GM23338 (cell line): ENCODE results near the gene ABCC1. TPM values are rescaled to one million over a fixed set of nuclear protein-coding genes. Genes with fewer than 3 reads are reported as not detected.

ENCODE experiments used
- ATAC-seq: fragments of 200-7000 bp; cut with Tn5 transposase; 3 replicates; pipeline ENCODE4 v1.9.1; 2020
- DNase-seq: peaks from one replicate; pipeline ENCODE4 v3.0.0-alpha.2; 2015; ENCODE audit warnings: low spot score
- H2AFZ ChIP-seq: fragments of 200-600 bp; sonication (generic); 2 replicates; pipeline ENCODE4 v1.8.0; 2016; ENCODE audit warnings: antibody characterized with exemption, mild to moderate bottlenecking, moderate library complexity
- H3F3A ChIP-seq: fragments of 200-600 bp; sonication (generic); replicated peaks from 2 replicates; pipeline ENCODE4 v1.8.0; 2017; ENCODE audit warnings: antibody characterized with exemption, mixed run types, low read depth
- H3K27ac ChIP-seq: fragments of 200-600 bp; sonication (generic); 2 replicates; pipeline ENCODE4 v1.6.1; 2016; ENCODE audit warnings: low read depth
- H3K27me3 ChIP-seq: fragments of 200-600 bp; sonication (generic); 2 replicates; pipeline ENCODE4 v1.8.0; 2016; ENCODE audit warnings: mild to moderate bottlenecking, mixed run types, moderate library complexity; ENCODE audit not compliant: insufficient read depth
- H3K36me3 ChIP-seq: fragments of 200-600 bp; sonication (generic); 2 replicates; pipeline ENCODE4 v1.8.0; 2016; ENCODE audit warnings: mild to moderate bottlenecking; ENCODE audit not compliant: insufficient read depth
- H3K4me1 ChIP-seq: fragments of 200-600 bp; sonication (generic); 2 replicates; pipeline ENCODE4 v1.8.0; 2016; ENCODE audit warnings: mild to moderate bottlenecking, moderate library complexity; ENCODE audit not compliant: insufficient read depth
- H3K4me2 ChIP-seq: fragments of 200-600 bp; sonication (generic); 2 replicates; pipeline ENCODE4 v1.7.1; 2017; ENCODE audit warnings: mixed run types
- H3K4me3 ChIP-seq: fragments of 200-600 bp; sonication (generic); 2 replicates; pipeline ENCODE4 v1.6.1; 2016; ENCODE audit warnings: mixed run types
- H3K79me2 ChIP-seq: fragments of 200-600 bp; sonication (generic); replicated peaks from 2 replicates; pipeline ENCODE4 v1.8.0; 2017; ENCODE audit warnings: mild to moderate bottlenecking; ENCODE audit not compliant: insufficient read depth
- H3K9me2 ChIP-seq: fragments of 200-600 bp; sonication (generic); 2 replicates; pipeline ENCODE4 v1.8.0; 2017; ENCODE audit not compliant: insufficient read depth
- H4K20me1 ChIP-seq: fragments of 200-600 bp; sonication (generic); replicated peaks from 2 replicates; pipeline ENCODE4 v1.8.0; 2017; ENCODE audit warnings: mild to moderate bottlenecking; ENCODE audit not compliant: insufficient read depth
- H3K27ac Mint-ChIP-seq: 2 replicates; pipeline ENCODE4 v1.8.0; 2020; ENCODE audit warnings: inconsistent platforms, mild to moderate bottlenecking, moderate library complexity, mixed read lengths
- H3K27me3 Mint-ChIP-seq: 3 replicates; pipeline ENCODE4 v1.8.0; 2022; ENCODE audit warnings: low read depth, mild to moderate bottlenecking, moderate library complexity, mixed read lengths, inconsistent platforms; ENCODE audit not compliant: insufficient read depth, poor library complexity
- H3K36me3 Mint-ChIP-seq: 3 replicates; pipeline ENCODE4 v1.8.0; 2021; ENCODE audit warnings: low read depth, mild to moderate bottlenecking, inconsistent platforms, moderate library complexity, mixed read lengths
- H3K4me1 Mint-ChIP-seq: 3 replicates; pipeline ENCODE4 v1.8.0; 2020; ENCODE audit warnings: mild to moderate bottlenecking, inconsistent platforms, mixed read lengths
- H3K4me3 Mint-ChIP-seq: 3 replicates; pipeline ENCODE4 v1.8.0; 2021; ENCODE audit warnings: moderate library complexity, mild to moderate bottlenecking, inconsistent platforms, mixed read lengths
- H3K9me3 Mint-ChIP-seq: 3 replicates; pipeline ENCODE4 v1.8.0; 2020; ENCODE audit warnings: moderate library complexity, mild to moderate bottlenecking, inconsistent platforms, mixed read lengths
- CREB1 ChIP-seq: fragments of 250-450 bp; sonication (Bioruptor Pico); IDR thresholded peaks from 2 replicates; pipeline ENCODE4 v1.5.0; 2020; ENCODE audit warnings: low read depth, mild to moderate bottlenecking, moderate library complexity
- CTCF ChIP-seq, 2 experiments: fragments of 200-600 bp in 1 of 2; sonication (generic) in 1 of 2; conservative IDR thresholded peaks; 2 replicates each; pipeline versions ENCODE4 v1.5.1 to v1.6.1; 2016 to 2017; ENCODE audit warnings: antibody characterized with exemption in 2 of 2, low read depth in 2 of 2, mild to moderate bottlenecking in 2 of 2, moderate library complexity in 1 of 2
- EZH2phosphoT487 ChIP-seq: fragments of 200-600 bp; sonication (generic); IDR thresholded peaks from one replicate; pipeline ENCODE4 v1.8.1; 2018; ENCODE audit warnings: antibody characterized with exemption; ENCODE audit not compliant: unreplicated experiment
- POLR2AphosphoS5 ChIP-seq: IDR thresholded peaks from 2 replicates; pipeline ENCODE4 v1.6.1; 2016; ENCODE audit warnings: antibody characterized with exemption, low read depth
- REST ChIP-seq: IDR thresholded peaks from one replicate; pipeline ENCODE4 v1.6.1; 2018; ENCODE audit warnings: antibody characterized with exemption; ENCODE audit not compliant: unreplicated experiment
- STAT1 ChIP-seq: IDR thresholded peaks from one replicate; pipeline ENCODE4 v1.6.1; 2016; ENCODE audit warnings: antibody characterized with exemption; ENCODE audit not compliant: unreplicated experiment
- ZNF114 ChIP-seq: fragments of 250-450 bp; sonication (Bioruptor Pico); IDR thresholded peaks from 2 replicates; pipeline ENCODE4 v1.5.0; 2020; ENCODE audit warnings: mild to moderate bottlenecking, moderate library complexity
- ZNF331 ChIP-seq: fragments of 250-450 bp; sonication (Bioruptor Pico); IDR thresholded peaks from 2 replicates; pipeline ENCODE4 v1.5.0; 2020; ENCODE audit warnings: low read depth, mild to moderate bottlenecking, moderate library complexity
- polyA plus RNA-seq: library from polyadenylated mRNA; unstranded; fragments of >200 nt; fragmentation: Nextera tagmentation; extraction: Ambion mirVana; gene quantifications from 2 replicates; pipeline ENCODE4 v1.2.1, GENCODE V29; 2016
- total RNA-seq: library from RNA; depleted of rRNA; stranded (reverse); fragments of >200 nt; shearing (Covaris generic); gene quantifications from 2 replicates; pipeline ENCODE4 v1.2.3, GENCODE V29; 2014
- TF ChIP-seq, protein P1 (sequence below): fragments of 250-450 bp; sonication (Bioruptor Pico); IDR thresholded peaks from 2 replicates; pipeline ENCODE4 v1.5.0; 2020; ENCODE audit warnings: mild to moderate bottlenecking, moderate library complexity
- TF ChIP-seq, protein P2 (sequence below): IDR thresholded peaks from 2 replicates; pipeline ENCODE4 v1.6.1; 2016; ENCODE audit warnings: antibody characterized with exemption

ABCC1 gene
- total and polyA plus RNA-seq, 2 experiments from 2014 or later, result 11.0 to 46.6 TPM

GRCh38 chr16:16003719-16004313 lies 54.4 kb downstream of the ABCC1 start (continued):
- TF ChIP-seq CTCF (conservative IDR thresholded peaks at IDR 0.05; ENCODE audit: low read depth in 2 of 2) (no peak), CREB1 (CRISPR knock-in tag) (no peak)

DNA sequence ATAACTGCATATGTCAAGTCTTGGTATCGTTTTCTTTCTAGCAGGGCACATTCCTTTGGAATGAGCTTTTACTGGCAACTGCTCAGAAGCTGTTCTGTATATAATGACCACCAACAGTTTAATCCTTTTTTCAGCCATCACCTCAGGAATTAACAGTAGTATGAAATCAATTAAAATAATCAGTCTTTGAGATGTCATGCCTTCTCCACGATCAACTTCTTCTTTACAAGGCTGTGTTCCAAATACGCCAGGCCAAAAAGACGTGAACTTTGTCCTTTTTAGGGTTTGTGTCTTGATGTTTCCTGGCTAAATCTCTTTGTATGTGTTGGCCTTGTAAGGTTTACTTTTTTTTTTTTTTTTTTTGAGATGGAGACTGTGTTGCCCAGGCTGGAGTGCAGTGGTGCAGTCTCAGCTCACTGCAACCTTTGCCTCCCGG lies 54.9 kb downstream of the ABCC1 start:
- DNase-seq (no peak), ATAC-seq (no peak)
- Histone ChIP-seq H3K27ac (no peak overlapping the region), H3K36me3 (peaks cover 4% of the 10 kb centered on the region; the same call in 1 of the 2 replicates), H4K20me1 (peaks cover 15% of the 10 kb centered on the region), H3K27me3 (no peaks in the 10 kb centered on the region), H2AFZ (no peak overlapping the region), H3K4me2 (no peak overlapping the region), H3K4me3 (no peak overlapping the region), H3F3A (no peaks in the 10 kb centered on the region), H3K4me1 (no peaks in the 10 kb centered on the region), H3K9me2 (no peaks in the 10 kb centered on the region), H3K79me2 (peaks cover 61% of the 10 kb centered on the region)
- Mint-ChIP-seq H3K4me1 (no peaks in the 10 kb centered on the region), H3K4me3 (no peak overlapping the region), H3K27me3 (peaks cover 5% of the 10 kb centered on the region), H3K27ac (no peak overlapping the region), H3K9me3 (no peaks in the 10 kb centered on the region), H3K36me3 (peaks cover 19% of the 10 kb centered on the region)
- TF ChIP-seq, protein P1, sequence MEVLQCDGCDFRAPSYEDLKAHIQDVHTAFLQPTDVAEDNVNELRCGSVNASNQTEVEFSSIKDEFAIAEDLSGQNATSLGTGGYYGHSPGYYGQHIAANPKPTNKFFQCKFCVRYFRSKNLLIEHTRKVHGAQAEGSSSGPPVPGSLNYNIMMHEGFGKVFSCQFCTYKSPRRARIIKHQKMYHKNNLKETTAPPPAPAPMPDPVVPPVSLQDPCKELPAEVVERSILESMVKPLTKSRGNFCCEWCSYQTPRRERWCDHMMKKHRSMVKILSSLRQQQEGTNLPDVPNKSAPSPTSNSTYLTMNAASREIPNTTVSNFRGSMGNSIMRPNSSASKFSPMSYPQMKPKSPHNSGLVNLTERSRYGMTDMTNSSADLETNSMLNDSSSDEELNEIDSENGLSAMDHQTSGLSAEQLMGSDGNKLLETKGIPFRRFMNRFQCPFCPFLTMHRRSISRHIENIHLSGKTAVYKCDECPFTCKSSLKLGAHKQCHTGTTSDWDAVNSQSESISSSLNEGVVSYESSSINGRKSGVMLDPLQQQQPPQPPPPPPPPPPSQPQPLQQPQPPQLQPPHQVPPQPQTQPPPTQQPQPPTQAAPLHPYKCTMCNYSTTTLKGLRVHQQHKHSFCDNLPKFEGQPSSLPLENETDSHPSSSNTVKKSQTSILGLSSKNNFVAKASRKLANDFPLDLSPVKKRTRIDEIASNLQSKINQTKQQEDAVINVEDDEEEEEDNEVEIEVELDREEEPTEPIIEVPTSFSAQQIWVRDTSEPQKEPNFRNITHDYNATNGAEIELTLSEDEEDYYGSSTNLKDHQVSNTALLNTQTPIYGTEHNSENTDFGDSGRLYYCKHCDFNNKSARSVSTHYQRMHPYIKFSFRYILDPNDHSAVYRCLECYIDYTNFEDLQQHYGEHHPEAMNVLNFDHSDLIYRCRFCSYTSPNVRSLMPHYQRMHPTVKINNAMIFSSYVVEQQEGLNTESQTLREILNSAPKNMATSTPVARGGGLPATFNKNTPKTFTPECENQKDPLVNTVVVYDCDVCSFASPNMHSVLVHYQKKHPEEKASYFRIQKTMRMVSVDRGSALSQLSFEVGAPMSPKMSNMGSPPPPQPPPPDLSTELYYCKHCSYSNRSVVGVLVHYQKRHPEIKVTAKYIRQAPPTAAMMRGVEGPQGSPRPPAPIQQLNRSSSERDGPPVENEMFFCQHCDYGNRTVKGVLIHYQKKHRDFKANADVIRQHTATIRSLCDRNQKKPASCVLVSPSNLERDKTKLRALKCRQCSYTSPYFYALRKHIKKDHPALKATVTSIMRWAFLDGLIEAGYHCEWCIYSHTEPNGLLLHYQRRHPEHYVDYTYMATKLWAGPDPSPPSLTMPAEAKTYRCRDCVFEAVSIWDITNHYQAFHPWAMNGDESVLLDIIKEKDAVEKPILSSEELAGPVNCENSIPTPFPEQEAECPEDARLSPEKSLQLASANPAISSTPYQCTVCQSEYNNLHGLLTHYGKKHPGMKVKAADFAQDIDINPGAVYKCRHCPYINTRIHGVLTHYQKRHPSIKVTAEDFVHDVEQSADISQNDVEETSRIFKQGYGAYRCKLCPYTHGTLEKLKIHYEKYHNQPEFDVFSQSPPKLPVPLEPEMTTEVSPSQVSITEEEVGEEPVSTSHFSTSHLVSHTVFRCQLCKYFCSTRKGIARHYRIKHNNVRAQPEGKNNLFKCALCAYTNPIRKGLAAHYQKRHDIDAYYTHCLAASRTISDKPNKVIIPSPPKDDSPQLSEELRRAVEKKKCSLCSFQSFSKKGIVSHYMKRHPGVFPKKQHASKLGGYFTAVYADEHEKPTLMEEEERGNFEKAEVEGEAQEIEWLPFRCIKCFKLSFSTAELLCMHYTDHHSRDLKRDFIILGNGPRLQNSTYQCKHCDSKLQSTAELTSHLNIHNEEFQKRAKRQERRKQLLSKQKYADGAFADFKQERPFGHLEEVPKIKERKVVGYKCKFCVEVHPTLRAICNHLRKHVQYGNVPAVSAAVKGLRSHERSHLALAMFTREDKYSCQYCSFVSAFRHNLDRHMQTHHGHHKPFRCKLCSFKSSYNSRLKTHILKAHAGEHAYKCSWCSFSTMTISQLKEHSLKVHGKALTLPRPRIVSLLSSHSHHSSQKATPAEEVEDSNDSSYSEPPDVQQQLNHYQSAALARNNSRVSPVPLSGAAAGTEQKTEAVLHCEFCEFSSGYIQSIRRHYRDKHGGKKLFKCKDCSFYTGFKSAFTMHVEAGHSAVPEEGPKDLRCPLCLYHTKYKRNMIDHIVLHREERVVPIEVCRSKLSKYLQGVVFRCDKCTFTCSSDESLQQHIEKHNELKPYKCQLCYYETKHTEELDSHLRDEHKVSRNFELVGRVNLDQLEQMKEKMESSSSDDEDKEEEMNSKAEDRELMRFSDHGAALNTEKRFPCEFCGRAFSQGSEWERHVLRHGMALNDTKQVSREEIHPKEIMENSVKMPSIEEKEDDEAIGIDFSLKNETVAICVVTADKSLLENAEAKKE (CRISPR knock-in tag), result no peak
- TF ChIP-seq, protein P2, sequence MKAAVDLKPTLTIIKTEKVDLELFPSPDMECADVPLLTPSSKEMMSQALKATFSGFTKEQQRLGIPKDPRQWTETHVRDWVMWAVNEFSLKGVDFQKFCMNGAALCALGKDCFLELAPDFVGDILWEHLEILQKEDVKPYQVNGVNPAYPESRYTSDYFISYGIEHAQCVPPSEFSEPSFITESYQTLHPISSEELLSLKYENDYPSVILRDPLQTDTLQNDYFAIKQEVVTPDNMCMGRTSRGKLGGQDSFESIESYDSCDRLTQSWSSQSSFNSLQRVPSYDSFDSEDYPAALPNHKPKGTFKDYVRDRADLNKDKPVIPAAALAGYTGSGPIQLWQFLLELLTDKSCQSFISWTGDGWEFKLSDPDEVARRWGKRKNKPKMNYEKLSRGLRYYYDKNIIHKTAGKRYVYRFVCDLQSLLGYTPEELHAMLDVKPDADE, result no peak
- no peak for TF ChIP-seq REST
- TF ChIP-seq ZNF114 (CRISPR knock-in tag), result no peak
- no peak for TF ChIP-seq EZH2phosphoT487
- TF ChIP-seq ZNF331 (CRISPR knock-in tag), result no peak
- TF ChIP-seq POLR2AphosphoS5, result no peak
- TF ChIP-seq CREB1 (CRISPR knock-in tag), result no peak
- no peak for TF ChIP-seq STAT1
